Natural killer cell (primary cell): ENCODE results near the gene ANTXR2. TPM values are rescaled to one million over a fixed set of nuclear protein-coding genes. Genes with fewer than 3 reads are reported as not detected.

ENCODE experiments used
- ATAC-seq, 3 donors: fragments of 150-1000 bp in 2 of 3; fragments of 200-7000 bp in 1 of 3; cut with Tn5 transposase; 1 replicate in 1 of 3; 2 replicates in 2 of 3; pipeline ENCODE4 v1.10.0; 2021; ENCODE audit warnings: mild to moderate bottlenecking in 2 of 3, moderate library complexity in 2 of 3
- DNase-seq, 2 donors: peaks; one replicate each; pipeline versions ENCODE4 v3.0.0 to v3.0.0-alpha.2; 2013 to 2021; ENCODE audit warnings: mixed read lengths in 1 of 2
- H3K27ac ChIP-seq: one replicate; pipeline ENCODE4 v1.5.1; 2013; ENCODE audit warnings: mild to moderate bottlenecking, low read length
- H3K27me3 ChIP-seq: one replicate; pipeline ENCODE4 v1.6.1; 2013; ENCODE audit warnings: low read length; ENCODE audit not compliant: control insufficient read depth, insufficient read depth
- H3K36me3 ChIP-seq: one replicate; pipeline ENCODE4 v1.6.1; 2013; ENCODE audit warnings: low read length; ENCODE audit not compliant: control insufficient read depth, insufficient read depth
- H3K4me1 ChIP-seq: one replicate; pipeline ENCODE4 v1.6.1; 2013; ENCODE audit warnings: low read length; ENCODE audit not compliant: control insufficient read depth, insufficient read depth
- H3K4me3 ChIP-seq: one replicate; pipeline ENCODE4 v1.5.1; 2013; ENCODE audit warnings: low read length
- H3K9me3 ChIP-seq: one replicate; pipeline ENCODE4 v1.6.1; 2013; ENCODE audit warnings: low read length; ENCODE audit not compliant: control insufficient read depth, insufficient read depth
- H3K27ac Mint-ChIP-seq, 2 donors: one replicate each; pipeline ENCODE4 v1.8.0; 2022; ENCODE audit warnings: mild to moderate bottlenecking in 2 of 2, mixed read lengths in 2 of 2, moderate library complexity in 1 of 2
- H3K27me3 Mint-ChIP-seq, 2 donors: one replicate each; pipeline ENCODE4 v1.8.0; 2022; ENCODE audit warnings: low read depth in 2 of 2, mixed read lengths in 2 of 2
- H3K36me3 Mint-ChIP-seq: one replicate; pipeline ENCODE4 v1.8.0; 2022; ENCODE audit warnings: mixed read lengths
- H3K4me1 Mint-ChIP-seq, 2 donors: one replicate each; pipeline ENCODE4 v1.8.0; 2022; ENCODE audit warnings: mixed read lengths in 2 of 2
- H3K4me3 Mint-ChIP-seq: one replicate; pipeline ENCODE4 v1.8.0; 2022; ENCODE audit warnings: mild to moderate bottlenecking, moderate library complexity, mixed read lengths
- H3K9me3 Mint-ChIP-seq, 2 donors: one replicate each; pipeline ENCODE4 v1.8.0; 2022; ENCODE audit warnings: mixed read lengths in 2 of 2
- CTCF ChIP-seq: fragments of 200-600 bp; IDR thresholded peaks from one replicate; pipeline ENCODE4 v1.8.0; 2022; ENCODE audit warnings: antibody characterized with exemption
- WGBS: methylation state at CpG from one replicate; pipeline ENCODE4 v1.1.7; 2013; ENCODE audit warnings: missing lambda C conversion rate; ENCODE audit not compliant: insufficient coverage; 5-methylcytosine and 5-hydroxymethylcytosine counted together
- intact Hi-C: fragments of 100-400 bp; cut with micrococcal nuclease; formaldehyde crosslinking; loops from one replicate; pipeline ENCODE4 v1.14.2; 2022
- total RNA-seq, 4 donors: library from RNA; stranded (reverse); fragments of 120-200 nt in 1 of 4; gene quantifications; one replicate each; pipeline versions ENCODE4 v1.2.3 to v1.2.4, GENCODE V29; 2013 to 2022

The ANTXR2 gene
- total RNA-seq, 3 donors from 2014 or later (not counting 1 experiment from before 2014, with no cell fraction given) = 7.8 to 28.3 (median 10.0) TPM

- Histone ChIP-seq H3K27ac (no peak overlapping the region), H3K4me3 (no peak overlapping the region), H3K4me1 (no peaks in the 10 kb centered on the region), H3K9me3 (no peaks in the 10 kb centered on the region), H3K27me3 (no peaks in the 10 kb centered on the region), H3K36me3 (no peaks in the 10 kb centered on the region)
- Mint-ChIP-seq H3K4me3 (no peak overlapping the region), H3K27me3 (peaks cover 0 to 6% of the 10 kb centered on the region in 2 donors), H3K36me3 (no peaks in the 10 kb centered on the region), H3K9me3 (no peaks in the 10 kb centered on the region), H3K4me1 (no peaks in the 10 kb centered on the region), H3K27ac (no peak overlapping the region)
- WGBS = 55% methylated on average over 1 of the region's 1 CpG
- intact Hi-C loops = no loop called here
- ATAC-seq (no peak), DNase-seq (no peak)
- no peak for TF ChIP-seq CTCF
Observed at GRCh38 chr4:80094191-80094590, 21.2 kb upstream of the ANTXR2 start.

- no peaks in the 10 kb centered on the region for H3K36me3 Mint-ChIP-seq
- H3K9me3 Mint-ChIP-seq = no peaks in the 10 kb centered on the region
- intact Hi-C loops = no loop called here
- no peaks in the 10 kb centered on the region for H3K4me1 Mint-ChIP-seq
- H3K27me3 Mint-ChIP-seq = peaks cover 0 to 6% of the 10 kb centered on the region in 2 donors
- no peak overlapping the region for H3K27ac Mint-ChIP-seq
- 93% methylated on average over 2 of the region's 3 CpGs for WGBS
- DNase-seq (no peak), ATAC-seq (no peak)
- Histone ChIP-seq H3K27ac (no peak overlapping the region), H3K9me3 (no peaks in the 10 kb centered on the region), H3K27me3 (no peaks in the 10 kb centered on the region), H3K36me3 (no peaks in the 10 kb centered on the region), H3K4me3 (no peak overlapping the region), H3K4me1 (no peaks in the 10 kb centered on the region)
- H3K4me3 Mint-ChIP-seq = no peak overlapping the region
- no peak for TF ChIP-seq CTCF
Observed at GRCh38 chr4:80093563-80093962, 20.5 kb upstream of the ANTXR2 start.

- no peak for TF ChIP-seq CTCF
- Mint-ChIP-seq H3K4me1 (no peaks in the 10 kb centered on the region), H3K4me3 (no peak overlapping the region), H3K27me3 (peaks cover 0 to 7% of the 10 kb centered on the region in 2 donors), H3K36me3 (no peaks in the 10 kb centered on the region), H3K9me3 (no peaks in the 10 kb centered on the region), H3K27ac (no peak overlapping the region)
- no CpG with 5 or more reads among the region's 1 CpG for WGBS
- no peak overlapping the region for H3K4me3 ChIP-seq
- intact Hi-C loops = no loop called here
- no peak overlapping the region for H3K27ac ChIP-seq
- H3K27me3 ChIP-seq = no peaks in the 10 kb centered on the region
- H3K4me1 ChIP-seq = no peaks in the 10 kb centered on the region
- no peaks in the 10 kb centered on the region for H3K36me3 ChIP-seq
- no peaks in the 10 kb centered on the region for H3K9me3 ChIP-seq
- ATAC-seq = no peak
- DNase-seq = no peak
Observed at GRCh38 chr4:80092847-80093246, 19.8 kb upstream of the ANTXR2 start.

- no peak for ATAC-seq
Observed at GRCh38 chr4:80092088-80092487, 19.1 kb upstream of the ANTXR2 start.

More at GRCh38 chr4:80092088-80092487, 19.1 kb upstream of the ANTXR2 start:
- 91% methylated on average over 2 of the region's 2 CpGs for WGBS
- DNase-seq = no peak
- no peaks in the 10 kb centered on the region for H3K9me3 ChIP-seq
- peaks cover 0 to 10% of the 10 kb centered on the region in 2 donors for H3K27me3 Mint-ChIP-seq
- H3K4me3 Mint-ChIP-seq = no peak overlapping the region
- no peak overlapping the region for H3K27ac ChIP-seq
- H3K36me3 Mint-ChIP-seq = no peaks in the 10 kb centered on the region
- H3K27me3 ChIP-seq = no peaks in the 10 kb centered on the region
- no peak overlapping the region for H3K27ac Mint-ChIP-seq
- no peaks in the 10 kb centered on the region for H3K36me3 ChIP-seq
- H3K4me1 ChIP-seq = no peaks in the 10 kb centered on the region
- H3K4me3 ChIP-seq = no peak overlapping the region
- H3K4me1 Mint-ChIP-seq = no peaks in the 10 kb centered on the region
- no peak for TF ChIP-seq CTCF
- no peaks in the 10 kb centered on the region for H3K9me3 Mint-ChIP-seq
- intact Hi-C loops = no loop called here
